ENCODE data around the gene CCDC192.

DNA sequence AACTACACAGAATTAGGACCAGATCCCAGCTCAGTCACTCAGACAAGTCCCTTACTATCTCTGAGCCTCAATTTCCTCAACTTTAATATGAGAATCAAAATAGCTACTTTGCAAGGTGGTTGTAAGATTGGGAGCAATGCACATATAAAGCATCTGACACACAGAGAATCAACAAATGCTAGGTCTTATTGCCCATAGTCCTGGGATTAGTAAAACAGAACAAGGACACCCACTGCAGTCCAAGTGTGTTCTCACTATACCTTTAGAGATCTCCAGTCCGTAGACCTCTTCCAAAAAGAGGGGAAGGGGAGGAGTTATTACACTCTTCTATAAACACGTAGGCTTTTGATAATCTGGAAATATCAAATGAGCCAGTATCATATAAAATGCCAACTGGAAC, 190.0 kb downstream of the CCDC192 start:
- no peak for TF ChIP-seq CTCF (IDR thresholded peaks at IDR 0.05; ENCODE audit: extremely low read depth in 1 of 2, insufficient read depth in 1 of 2, low read depth in 1 of 2, low read length in 2 of 2)
- TF ChIP-seq EZH2 (IDR thresholded peaks at IDR 0.05; ENCODE audit: borderline replicate concordance, low read depth, low read length, severe bottlenecking), result no peak

All from endothelial cell of umbilical vein (primary cell).